Measurements from ENCODE around the gene CD34. TPM values are rescaled to one million over a fixed set of nuclear protein-coding genes. Genes with fewer than 3 reads are reported as not detected.

Gene CD34
- total RNA-seq, 3 donors from 2014 or later: 15.7 to 80.6 (median 22.2) TPM

- TF ChIP-seq POLR2A (IDR thresholded peaks at IDR 0.05) (no peak), CTCF (IDR thresholded peaks at IDR 0.05) (no peak), POLR2AphosphoS5 (IDR thresholded peaks at IDR 0.05) (no peak)
- no peaks in the 10 kb centered on the region for H3K9me3 ChIP-seq
- no peaks in the 10 kb centered on the region for H3K36me3 ChIP-seq
- intact Hi-C loops (cut with DNase I; ENCODE audit: low total_unique reads): no loop called here
- peak overlapping the region; percentile 62 to 77 for H3K27ac ChIP-seq
- H3K4me3 ChIP-seq: no peak overlapping the region
- no peak for DNase-seq (ENCODE audit: low spot score in 2 of 2)
- H3K4me1 ChIP-seq: peaks cover 0 to 8% of the 10 kb centered on the region in 2 donors
- no peaks in the 10 kb centered on the region for H3K27me3 ChIP-seq
These were observed 65.8 kb downstream of the CD34 start for GRCh38 chr1:207845109-207845508.

GRCh38 chr1:207844371-207844770, 66.6 kb downstream of the CD34 start:
- Histone ChIP-seq H3K4me3 (no peak overlapping the region), H3K36me3 (no peaks in the 10 kb centered on the region), H3K27ac (peak overlapping the region; percentile 40 to 62), H3K27me3 (no peaks in the 10 kb centered on the region), H3K4me1 (peaks cover 0 to 8% of the 10 kb centered on the region in 2 donors), H3K9me3 (no peaks in the 10 kb centered on the region)
- no peak for DNase-seq (ENCODE audit: low spot score in 2 of 2)
- TF ChIP-seq POLR2AphosphoS5 (IDR thresholded peaks at IDR 0.05) (no peak), CTCF (IDR thresholded peaks at IDR 0.05) (no peak), POLR2A (IDR thresholded peaks at IDR 0.05) (no peak)
- intact Hi-C loops (cut with DNase I; ENCODE audit: low total_unique reads): no loop called here

- Histone ChIP-seq H3K27ac (peak overlapping the region in 1 of 2 donors; percentile 26), H3K36me3 (no peaks in the 10 kb centered on the region), H3K4me1 (peaks cover 3 to 17% of the 10 kb centered on the region in 2 donors), H3K27me3 (no peaks in the 10 kb centered on the region), H3K9me3 (no peaks in the 10 kb centered on the region), H3K4me3 (no peak overlapping the region)
- intact Hi-C loops (cut with DNase I; ENCODE audit: low total_unique reads): no loop called here
- no peak for TF ChIP-seq CTCF (IDR thresholded peaks at IDR 0.05)
- TF ChIP-seq POLR2AphosphoS5 (IDR thresholded peaks at IDR 0.05): no peak
- TF ChIP-seq POLR2A (IDR thresholded peaks at IDR 0.05): no peak
- DNase-seq (ENCODE audit: low spot score in 2 of 2): no peak
These were observed 68.4 kb downstream of the CD34 start for GRCh38 chr1:207842506-207842905.

- no peaks in the 10 kb centered on the region for H3K27me3 ChIP-seq
- H3K4me3 ChIP-seq: no peak overlapping the region
- H3K4me1 ChIP-seq: peaks cover 3 to 18% of the 10 kb centered on the region in 2 donors
- H3K27ac ChIP-seq: peak overlapping the region; percentile 26 to 59
- no peak for TF ChIP-seq POLR2AphosphoS5 (IDR thresholded peaks at IDR 0.05)
- TF ChIP-seq CTCF (IDR thresholded peaks at IDR 0.05): no peak
- no peak for TF ChIP-seq POLR2A (IDR thresholded peaks at IDR 0.05)
- no peaks in the 10 kb centered on the region for H3K36me3 ChIP-seq
- intact Hi-C loops (cut with DNase I; ENCODE audit: low total_unique reads): no loop called here
- no peaks in the 10 kb centered on the region for H3K9me3 ChIP-seq
- no peak for DNase-seq (ENCODE audit: low spot score in 2 of 2)
These were observed 69.0 kb downstream of the CD34 start for GRCh38 chr1:207841901-207842300.

GRCh38 chr1:207841293-207841692, 69.6 kb downstream of the CD34 start:
- Histone ChIP-seq H3K4me1 (peaks cover 3 to 18% of the 10 kb centered on the region in 2 donors), H3K4me3 (no peak overlapping the region), H3K27me3 (no peaks in the 10 kb centered on the region), H3K27ac (peak overlapping the region in 1 of 2 donors; percentile 59), H3K9me3 (no peaks in the 10 kb centered on the region), H3K36me3 (no peaks in the 10 kb centered on the region)
- DNase-seq (ENCODE audit: low spot score in 2 of 2): no peak
- intact Hi-C loops (cut with DNase I; ENCODE audit: low total_unique reads): no loop called here
- TF ChIP-seq CTCF (IDR thresholded peaks at IDR 0.05) (no peak), POLR2A (IDR thresholded peaks at IDR 0.05) (no peak), POLR2AphosphoS5 (IDR thresholded peaks at IDR 0.05) (no peak)
